Measurements from ENCODE around the gene IMMT. TPM values are rescaled to one million over a fixed set of nuclear protein-coding genes. Genes with fewer than 3 reads are reported as not detected.

The IMMT gene
- total and polyA plus RNA-seq, 2 experiments from 2014 or later, result 107 to 196 TPM

DNA sequence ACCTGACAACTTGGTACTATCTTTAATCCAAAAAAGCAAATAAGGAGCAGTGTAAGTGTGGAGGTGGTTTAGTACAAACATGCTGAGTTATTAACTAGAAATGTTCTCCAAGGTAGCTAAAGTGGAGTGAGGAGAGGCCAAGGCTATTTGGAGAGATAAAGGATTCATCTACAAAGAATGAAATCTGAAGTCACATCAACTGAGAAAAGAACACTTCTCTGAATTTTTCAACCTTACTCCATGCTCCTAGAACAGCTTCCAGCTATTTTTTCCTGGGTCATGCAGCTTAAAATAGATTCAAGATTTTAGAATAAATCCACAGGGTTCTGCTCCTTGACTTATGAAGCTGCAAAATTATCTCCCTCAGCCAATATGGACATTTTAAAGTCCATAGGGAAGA is 18.7 kb downstream of the IMMT start:
- Histone ChIP-seq H3K9me3 (ENCODE audit: low read depth) (no peaks in the 10 kb centered on the region), H3K27ac (peak overlapping the region; percentile 60), H3K4me3 (no peak overlapping the region), H3K4me1 (ENCODE audit: low read depth) (no peaks in the 10 kb centered on the region), H3K27me3 (no peaks in the 10 kb centered on the region), H3K36me3 (peaks cover 42% of the 10 kb centered on the region)
- DNase-seq (ENCODE audit: low read depth in 1 of 2, low spot score in 1 of 2), result no peak
- TF ChIP-seq, protein P1, sequence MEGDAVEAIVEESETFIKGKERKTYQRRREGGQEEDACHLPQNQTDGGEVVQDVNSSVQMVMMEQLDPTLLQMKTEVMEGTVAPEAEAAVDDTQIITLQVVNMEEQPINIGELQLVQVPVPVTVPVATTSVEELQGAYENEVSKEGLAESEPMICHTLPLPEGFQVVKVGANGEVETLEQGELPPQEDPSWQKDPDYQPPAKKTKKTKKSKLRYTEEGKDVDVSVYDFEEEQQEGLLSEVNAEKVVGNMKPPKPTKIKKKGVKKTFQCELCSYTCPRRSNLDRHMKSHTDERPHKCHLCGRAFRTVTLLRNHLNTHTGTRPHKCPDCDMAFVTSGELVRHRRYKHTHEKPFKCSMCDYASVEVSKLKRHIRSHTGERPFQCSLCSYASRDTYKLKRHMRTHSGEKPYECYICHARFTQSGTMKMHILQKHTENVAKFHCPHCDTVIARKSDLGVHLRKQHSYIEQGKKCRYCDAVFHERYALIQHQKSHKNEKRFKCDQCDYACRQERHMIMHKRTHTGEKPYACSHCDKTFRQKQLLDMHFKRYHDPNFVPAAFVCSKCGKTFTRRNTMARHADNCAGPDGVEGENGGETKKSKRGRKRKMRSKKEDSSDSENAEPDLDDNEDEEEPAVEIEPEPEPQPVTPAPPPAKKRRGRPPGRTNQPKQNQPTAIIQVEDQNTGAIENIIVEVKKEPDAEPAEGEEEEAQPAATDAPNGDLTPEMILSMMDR (IDR thresholded peaks at IDR 0.05; ENCODE audit: low read depth, low read length), result no peak

DNA sequence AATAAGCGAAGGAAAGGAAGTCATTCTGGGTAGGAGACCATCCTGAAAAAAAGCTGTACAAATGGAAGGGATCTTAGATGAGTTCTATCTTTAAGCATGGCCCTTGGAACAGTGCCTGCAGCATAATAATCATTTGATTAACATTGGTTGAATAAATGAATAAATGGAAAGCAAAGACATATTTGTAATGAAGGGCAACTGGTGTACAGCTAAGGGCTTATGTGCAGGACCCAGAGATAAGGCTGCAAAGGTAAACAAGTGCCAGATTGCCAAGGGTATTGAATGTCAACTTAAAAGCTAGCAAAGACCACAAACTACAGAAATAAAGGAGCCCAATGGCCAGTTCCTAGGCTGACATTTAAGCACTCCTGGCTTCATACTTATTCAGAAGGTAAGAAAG is 19.4 kb downstream of the IMMT start:
- no peaks in the 10 kb centered on the region for H3K27me3 ChIP-seq
- no peak overlapping the region for H3K4me3 ChIP-seq
- H3K27ac ChIP-seq, result no peak overlapping the region
- TF ChIP-seq, protein P1 (IDR thresholded peaks at IDR 0.05; ENCODE audit: low read depth, low read length), result no peak
- H3K36me3 ChIP-seq, result peaks cover 44% of the 10 kb centered on the region
- no peaks in the 10 kb centered on the region for H3K9me3 ChIP-seq (ENCODE audit: low read depth)
- no peaks in the 10 kb centered on the region for H3K4me1 ChIP-seq (ENCODE audit: low read depth)
- DNase-seq (ENCODE audit: low read depth in 1 of 2, low spot score in 1 of 2), result no peak

DNA sequence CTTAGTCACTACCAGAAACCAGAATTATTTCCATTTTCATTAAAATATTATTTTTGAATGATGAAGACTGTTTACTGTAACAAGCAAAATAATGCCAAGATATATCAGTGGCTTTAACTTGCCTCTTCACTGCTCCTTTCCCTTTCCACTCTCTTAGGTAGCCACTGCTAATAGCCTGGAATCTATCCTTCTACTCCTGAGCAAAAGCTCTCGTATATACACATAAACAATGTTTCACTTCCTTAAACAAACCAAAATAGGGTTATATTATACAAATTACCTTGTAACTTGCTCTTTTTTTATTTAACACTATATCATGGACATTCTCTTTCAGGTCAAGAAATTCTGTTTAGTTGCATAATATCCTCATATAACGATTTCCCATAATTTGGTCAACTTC is 20.8 kb downstream of the IMMT start:
- H3K9me3 ChIP-seq (ENCODE audit: low read depth), result no peaks in the 10 kb centered on the region
- TF ChIP-seq, protein P1 (IDR thresholded peaks at IDR 0.05; ENCODE audit: low read depth, low read length), result no peak
- H3K4me3 ChIP-seq, result no peak overlapping the region
- H3K27ac ChIP-seq, result no peak overlapping the region
- H3K27me3 ChIP-seq, result no peaks in the 10 kb centered on the region
- no peak for DNase-seq (ENCODE audit: low read depth in 1 of 2, low spot score in 1 of 2)
- peaks cover 52% of the 10 kb centered on the region for H3K36me3 ChIP-seq
- no peaks in the 10 kb centered on the region for H3K4me1 ChIP-seq (ENCODE audit: low read depth)

DNA sequence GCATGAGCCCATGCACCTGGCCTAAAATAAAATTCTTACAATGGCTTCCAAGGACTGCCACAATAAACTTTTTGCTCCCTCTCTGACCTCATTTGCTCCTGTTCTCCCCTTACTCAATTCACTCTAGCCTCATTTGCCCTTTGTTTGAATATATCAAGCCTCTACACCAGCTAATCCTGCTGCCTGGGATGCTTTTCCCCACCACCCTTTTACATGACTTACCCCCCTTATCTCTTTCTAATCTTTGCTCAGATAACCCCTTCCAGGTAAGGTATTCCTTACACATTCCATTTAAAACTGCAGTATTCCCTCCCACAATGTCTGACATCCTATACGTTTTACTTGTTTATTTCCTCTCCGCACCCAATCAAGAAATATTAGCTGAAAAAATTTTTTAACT is 22.7 kb downstream of the IMMT start:
- H3K36me3 ChIP-seq, result peaks cover 48% of the 10 kb centered on the region
- no peaks in the 10 kb centered on the region for H3K9me3 ChIP-seq (ENCODE audit: low read depth)
- no peak for DNase-seq (ENCODE audit: low read depth in 1 of 2, low spot score in 1 of 2)
- no peaks in the 10 kb centered on the region for H3K4me1 ChIP-seq (ENCODE audit: low read depth)
- H3K4me3 ChIP-seq, result no peak overlapping the region
- H3K27me3 ChIP-seq, result no peaks in the 10 kb centered on the region
- H3K27ac ChIP-seq, result no peak overlapping the region
- TF ChIP-seq, protein P1 (IDR thresholded peaks at IDR 0.05; ENCODE audit: low read depth, low read length), result no peak

DNA sequence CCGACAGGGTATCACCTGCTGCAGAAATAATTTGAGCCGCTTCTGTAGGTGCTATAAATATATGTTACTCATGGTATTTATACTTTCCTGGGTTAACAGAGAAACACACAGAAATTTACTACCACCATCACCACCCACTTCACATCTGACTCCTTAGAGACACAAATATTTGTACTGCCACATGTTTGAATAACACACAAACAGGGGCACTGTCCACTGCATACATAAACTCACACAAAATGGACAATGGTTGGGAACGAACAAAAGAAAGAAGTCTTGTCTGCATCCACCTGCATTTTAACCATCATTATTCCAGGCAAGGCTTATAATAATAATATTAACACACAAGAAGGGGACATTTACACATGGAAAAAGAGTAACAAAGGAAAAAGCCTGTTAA is 24.0 kb downstream of the IMMT start:
- no peaks in the 10 kb centered on the region for H3K27me3 ChIP-seq
- TF ChIP-seq, protein P1 (IDR thresholded peaks at IDR 0.05; ENCODE audit: low read depth, low read length), result no peak
- no peak for DNase-seq (ENCODE audit: low read depth in 1 of 2, low spot score in 1 of 2)
- H3K9me3 ChIP-seq (ENCODE audit: low read depth), result no peaks in the 10 kb centered on the region
- peaks cover 44% of the 10 kb centered on the region for H3K36me3 ChIP-seq
- no peaks in the 10 kb centered on the region for H3K4me1 ChIP-seq (ENCODE audit: low read depth)
- H3K27ac ChIP-seq, result no peak overlapping the region
- H3K4me3 ChIP-seq, result no peak overlapping the region

DNA sequence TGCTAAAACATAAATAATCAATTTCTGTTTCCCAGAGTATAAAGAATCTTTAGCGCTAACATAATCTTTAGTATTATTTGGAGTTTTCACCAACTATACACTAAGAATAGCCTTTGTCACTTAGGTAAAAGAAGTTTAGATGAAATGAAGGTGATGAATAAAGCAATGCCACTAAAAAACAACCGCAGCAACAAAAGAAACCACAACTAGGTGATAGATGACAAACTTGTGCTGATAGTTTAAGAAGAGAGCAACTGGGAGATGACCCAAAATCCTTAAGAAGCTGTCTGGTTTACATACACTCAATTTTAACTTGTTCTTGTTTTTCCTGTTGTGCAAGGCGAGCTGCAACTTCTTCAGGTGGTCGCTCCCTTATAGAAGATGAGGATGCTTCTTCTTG is 24.8 kb downstream of the IMMT start:
- H3K4me1 ChIP-seq (ENCODE audit: low read depth), result no peaks in the 10 kb centered on the region
- H3K9me3 ChIP-seq (ENCODE audit: low read depth), result no peaks in the 10 kb centered on the region
- no peak overlapping the region for H3K4me3 ChIP-seq
- TF ChIP-seq, protein P1 (IDR thresholded peaks at IDR 0.05; ENCODE audit: low read depth, low read length), result no peak
- H3K36me3 ChIP-seq, result peaks cover 48% of the 10 kb centered on the region
- no peak overlapping the region for H3K27ac ChIP-seq
- no peak for DNase-seq (ENCODE audit: low read depth in 1 of 2, low spot score in 1 of 2)
- H3K27me3 ChIP-seq, result no peaks in the 10 kb centered on the region

Data from cardiac muscle cell (in vitro differentiated cells and primary cell).